Smooth muscle cell of the umbilical artery (primary cell): ENCODE measurements around the gene IL18R1. TPM values are rescaled to one million over a fixed set of nuclear protein-coding genes. Genes with fewer than 3 reads are reported as not detected.

ENCODE experiments used
- total RNA-seq: library from RNA; depleted of rRNA; stranded (reverse); fragments of >200 nt; gene quantifications from 2 replicates; pipeline ENCODE4 v1.2.3, GENCODE V29; 2014

Gene IL18R1
- 0.28 and 0.30 TPM in 2 replicates for total RNA-seq

GRCh38 chr2:102355526-102356380 lies at the start of gene IL18R1:
Gene IL18R1, plus strand, starts transcription at chr2:102355796. Its CDS starts 6,865 bp downstream, at chr2:102362661.

GRCh38 chr2:102310964-102311640 lies 44.5 kb upstream of the IL18R1 start, which contains the start of gene IL1RL1:
Gene IL1RL1, plus strand, starts transcription at chr2:102311563. Its CDS starts 26,702 bp downstream, at chr2:102338265.

GRCh38 chr2:102422910-102423309 lies 67.3 kb downstream of the IL18R1 start, which contains the start of gene IL18RAP:
Gene IL18RAP, plus strand, starts transcription at chr2:102423160. Its CDS starts 118 bp downstream, at chr2:102423278.

Other genes with a start within 250 kb of the IL18R1 start
- 17.6 and 25.5 TPM in 2 replicates for gene IL1R1, start 213.1 kb upstream of the IL18R1 start, total RNA-seq
- 0.30 and 0.42 TPM in 2 replicates for gene IL1RL2, start 168.8 kb upstream of the IL18R1 start, total RNA-seq
- 0.14 and 0.30 TPM in 2 replicates for gene IL1RL1, start 44.2 kb upstream of the IL18R1 start, total RNA-seq
- gene IL18RAP, start 67.4 kb downstream of the IL18R1 start, total RNA-seq: not detected in 2 replicates
- not detected in 2 replicates for gene SLC9A4, start 117.4 kb downstream of the IL18R1 start, total RNA-seq